Panc1 (cell line): ENCODE measurements around the gene AEBP2.

Experiments used
- POLR2AphosphoS5 ChIP-seq: IDR thresholded peaks from 2 replicates; pipeline ENCODE4 v1.6.1; 2012; ENCODE audit warnings: mild to moderate bottlenecking, low read depth, low read length, moderate library complexity
- TF ChIP-seq, protein P1 (sequence below): fragments of 450-650 bp; IDR thresholded peaks from 2 replicates; pipeline ENCODE4 v1.5.1; 2017; ENCODE audit warnings: mild to moderate bottlenecking

DNA sequence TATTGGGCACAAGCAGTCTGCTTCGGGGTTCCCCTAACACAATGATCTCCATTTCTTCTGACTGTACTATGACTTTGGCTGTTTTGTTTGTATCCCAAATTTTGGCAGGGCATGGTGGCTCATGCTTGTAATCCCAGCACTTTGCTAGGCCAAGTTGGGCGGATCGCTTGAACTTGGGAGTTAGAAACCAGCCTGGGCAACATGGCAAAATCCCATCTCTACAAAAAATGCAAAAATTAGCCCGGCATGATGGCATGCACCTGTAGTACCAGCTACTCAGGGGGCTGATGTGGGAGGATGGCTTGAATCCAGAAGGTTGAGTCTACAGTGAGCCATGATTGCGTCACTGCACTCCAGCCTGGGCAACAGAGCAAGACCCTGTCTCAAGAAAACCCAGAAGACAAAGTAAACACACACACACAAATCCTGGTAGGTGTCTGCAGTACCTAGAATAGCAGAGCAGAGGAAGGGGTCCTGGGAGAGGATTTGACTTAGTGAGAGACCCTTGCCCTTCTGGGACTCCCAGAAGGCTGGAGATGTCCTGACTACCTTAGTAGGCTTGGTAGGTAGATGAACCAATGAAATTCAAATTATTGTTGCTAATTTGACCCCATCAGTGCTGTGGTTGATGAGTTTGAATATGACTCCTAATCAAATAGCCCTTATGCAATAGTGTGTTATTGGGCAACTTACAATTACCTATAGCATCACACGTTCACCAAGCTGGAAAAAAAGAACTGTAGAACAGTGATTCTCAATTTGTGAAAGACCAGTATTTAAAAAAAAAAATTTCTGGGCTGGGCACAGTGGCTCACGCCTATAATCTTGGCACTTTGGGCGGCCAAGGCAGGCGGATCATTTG, 6.8 kb upstream of the AEBP2 start:
- TF ChIP-seq, protein P1, sequence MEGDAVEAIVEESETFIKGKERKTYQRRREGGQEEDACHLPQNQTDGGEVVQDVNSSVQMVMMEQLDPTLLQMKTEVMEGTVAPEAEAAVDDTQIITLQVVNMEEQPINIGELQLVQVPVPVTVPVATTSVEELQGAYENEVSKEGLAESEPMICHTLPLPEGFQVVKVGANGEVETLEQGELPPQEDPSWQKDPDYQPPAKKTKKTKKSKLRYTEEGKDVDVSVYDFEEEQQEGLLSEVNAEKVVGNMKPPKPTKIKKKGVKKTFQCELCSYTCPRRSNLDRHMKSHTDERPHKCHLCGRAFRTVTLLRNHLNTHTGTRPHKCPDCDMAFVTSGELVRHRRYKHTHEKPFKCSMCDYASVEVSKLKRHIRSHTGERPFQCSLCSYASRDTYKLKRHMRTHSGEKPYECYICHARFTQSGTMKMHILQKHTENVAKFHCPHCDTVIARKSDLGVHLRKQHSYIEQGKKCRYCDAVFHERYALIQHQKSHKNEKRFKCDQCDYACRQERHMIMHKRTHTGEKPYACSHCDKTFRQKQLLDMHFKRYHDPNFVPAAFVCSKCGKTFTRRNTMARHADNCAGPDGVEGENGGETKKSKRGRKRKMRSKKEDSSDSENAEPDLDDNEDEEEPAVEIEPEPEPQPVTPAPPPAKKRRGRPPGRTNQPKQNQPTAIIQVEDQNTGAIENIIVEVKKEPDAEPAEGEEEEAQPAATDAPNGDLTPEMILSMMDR: no peak
- TF ChIP-seq POLR2AphosphoS5: no peak
